Esophagus squamous epithelium (tissue), 5 donors: Measurements from ENCODE around the gene TXNDC9. TPM values are rescaled to one million over a fixed set of nuclear protein-coding genes. Genes with fewer than 3 reads are reported as not detected.
"Not testable (repeated sequence)": the region's sequence is repeated elsewhere in the genome, so short reads cannot be mapped to it uniquely, and the experiment has no call there.

Source experiments
- DNase-seq: peaks from one replicate; lab custom pipeline; 2025; lab: John Stamatoyannopoulos, UW
- H3K27ac ChIP-seq, 4 donors: fragments of 200-600 bp; sonication (generic); one replicate each; pipeline ENCODE4 v1.5.1; 2016 to 2019; ENCODE audit warnings: mild to moderate bottlenecking in 1 of 4
- H3K27me3 ChIP-seq, 4 donors: fragments of 200-600 bp; sonication (generic); 1 replicate in 3 of 4; 2 replicates in 1 of 4; pipeline versions ENCODE4 v1.5.1 to v1.6.0; 2017 to 2021; ENCODE audit warnings: antibody characterized with exemption in 1 of 4
- H3K36me3 ChIP-seq, 3 donors: fragments of 200-600 bp; sonication (generic); one replicate each; pipeline ENCODE4 v1.5.1; 2016 to 2019
- H3K4me1 ChIP-seq, 3 donors: fragments of 200-600 bp; sonication (generic); one replicate each; pipeline ENCODE4 v1.5.1; 2017 to 2019
- H3K4me3 ChIP-seq, 4 donors: fragments of 200-600 bp; sonication (generic); 1 replicate in 3 of 4; 2 replicates in 1 of 4; pipeline ENCODE4 v1.5.1; 2016 to 2019; ENCODE audit warnings: mild to moderate bottlenecking in 2 of 4, moderate library complexity in 1 of 4
- H3K9me3 ChIP-seq, 3 donors: fragments of 200-600 bp; sonication (generic); one replicate each; pipeline ENCODE4 v1.5.1; 2016 to 2019
- CTCF ChIP-seq, 6 experiments: fragments of 450-650 bp in 4 of 6; fragments of 200-600 bp in 2 of 6; sonication (generic) in 2 of 6; IDR thresholded peaks; one replicate each; pipeline ENCODE4 v1.5.1; 2016 to 2019; ENCODE audit warnings: antibody characterized with exemption in 6 of 6, mild to moderate bottlenecking in 4 of 6, moderate library complexity in 4 of 6
- POLR2A ChIP-seq, 4 donors: fragments of 450-650 bp; IDR thresholded peaks; one replicate each; pipeline ENCODE4 v1.6.1; 2017; ENCODE audit warnings: antibody characterized with exemption in 4 of 4, mild to moderate bottlenecking in 4 of 4, moderate library complexity in 3 of 4
- WGBS, 2 donors: methylation state at CpG; one replicate each; pipeline ENCODE4 v1.1.5; 2018; 5-methylcytosine and 5-hydroxymethylcytosine counted together
- intact Hi-C: fragments of 100-400 bp; cut with DNase I; formaldehyde crosslinking; loops from one replicate; pipeline ENCODE4 v1.15.0; 2022
- total RNA-seq, 4 donors: library from RNA; depleted of rRNA; stranded (reverse); fragments of >200 nt; gene quantifications; one replicate each; pipeline ENCODE4 v1.1.0, GENCODE V29; 2016
- donor health status: DM: yes; HTN: yes; CAD: no.

TXNDC9 gene
- total RNA-seq, 4 donors from 2014 or later, result 32.8 to 56.2 (median 47.5) TPM

GRCh38 chr2:99376254-99376864 is 40.2 kb upstream of the TXNDC9 start:
- no peaks in the 10 kb centered on the region for H3K4me1 ChIP-seq
- H3K27ac ChIP-seq, result no peak overlapping the region
- no peak overlapping the region for H3K4me3 ChIP-seq
- intact Hi-C loops, result no loop called here
- H3K27me3 ChIP-seq, result no peaks in the 10 kb centered on the region
- TF ChIP-seq CTCF (IDR thresholded peaks at IDR 0.05) (no peak), POLR2A (IDR thresholded peaks at IDR 0.05) (no peak)
- 84% methylated on average over 7 of the region's 7 CpGs for WGBS, 2 donors
- H3K9me3 ChIP-seq, result no peaks in the 10 kb centered on the region
- peaks cover 0 to 98% (median 14%) of the 10 kb centered on the region in 3 donors for H3K36me3 ChIP-seq
- no peak for DNase-seq

- Histone ChIP-seq H3K4me1 (no peaks in the 10 kb centered on the region), H3K27ac (no peak overlapping the region), H3K9me3 (no peaks in the 10 kb centered on the region), H3K4me3 (no peak overlapping the region), H3K27me3 (no peaks in the 10 kb centered on the region), H3K36me3 (peaks cover 0 to 98% (median 19%) of the 10 kb centered on the region in 3 donors)
- DNase-seq, result no peak
- no peak for TF ChIP-seq CTCF (IDR thresholded peaks at IDR 0.05)
- no peak for TF ChIP-seq POLR2A (IDR thresholded peaks at IDR 0.05)
- intact Hi-C loops, result no loop called here
Observed at GRCh38 chr2:99374747-99375146, 38.6 kb upstream of the TXNDC9 start.

GRCh38 chr2:99373144-99373543 is 37.0 kb upstream of the TXNDC9 start:
- TF ChIP-seq POLR2A (IDR thresholded peaks at IDR 0.05) (no peak), CTCF (IDR thresholded peaks at IDR 0.05) (no peak)
- H3K4me3 ChIP-seq, result no peak overlapping the region
- H3K27me3 ChIP-seq, result no peaks in the 10 kb centered on the region
- intact Hi-C loops, result no loop called here
- no peaks in the 10 kb centered on the region for H3K4me1 ChIP-seq
- DNase-seq, result no peak
- no peak overlapping the region for H3K27ac ChIP-seq
- H3K36me3 ChIP-seq, result peaks cover 5 to 98% (median 10%) of the 10 kb centered on the region in 3 donors
- H3K9me3 ChIP-seq, result no peaks in the 10 kb centered on the region
- 94 to 97% methylated on average over 4 of the region's 4 CpGs for WGBS, 2 donors

- H3K4me1 ChIP-seq, DNase-seq, intact Hi-C loops, H3K4me3 ChIP-seq, H3K27ac ChIP-seq, H3K9me3 ChIP-seq, H3K27me3 ChIP-seq: not testable (repeated sequence)
- 96 to 97% methylated on average over 5 of the region's 5 CpGs for WGBS, 2 donors
- peaks cover 9 to 100% (median 28%) of the 10 kb centered on the region in 3 donors for H3K36me3 ChIP-seq
Observed at GRCh38 chr2:99368854-99369253, 32.7 kb upstream of the TXNDC9 start.

- intact Hi-C loops, result no loop called here
- Histone ChIP-seq H3K4me3 (no peak overlapping the region), H3K27ac (no peak overlapping the region), H3K9me3 (no peaks in the 10 kb centered on the region), H3K4me1 (no peaks in the 10 kb centered on the region), H3K27me3 (no peaks in the 10 kb centered on the region), H3K36me3 (peaks cover 9 to 100% (median 28%) of the 10 kb centered on the region in 3 donors)
- TF ChIP-seq CTCF (IDR thresholded peaks at IDR 0.05) (no peak), POLR2A (IDR thresholded peaks at IDR 0.05) (no peak)
- WGBS, 2 donors, result 28 to 69% methylated on average over 2 of the region's 2 CpGs
- no peak for DNase-seq
Observed at GRCh38 chr2:99365661-99366060, 29.5 kb upstream of the TXNDC9 start.

GRCh38 chr2:99356853-99357252 is 20.7 kb upstream of the TXNDC9 start:
- TF ChIP-seq POLR2A (IDR thresholded peaks at IDR 0.05), result no peak
- H3K4me1 ChIP-seq, result no peaks in the 10 kb centered on the region
- intact Hi-C loops, result no loop called here
- no peak overlapping the region for H3K27ac ChIP-seq
- no peaks in the 10 kb centered on the region for H3K27me3 ChIP-seq
- peaks cover 0 to 17% (median 0%) of the 10 kb centered on the region in 3 donors for H3K36me3 ChIP-seq
- DNase-seq, result no peak
- H3K4me3 ChIP-seq, result no peak overlapping the region
- no peaks in the 10 kb centered on the region for H3K9me3 ChIP-seq

- DNase-seq, H3K4me1 ChIP-seq, H3K27me3 ChIP-seq, H3K4me3 ChIP-seq, H3K27ac ChIP-seq, H3K9me3 ChIP-seq, intact Hi-C loops, H3K36me3 ChIP-seq: not testable (repeated sequence)
- WGBS, 2 donors, result 86 to 91% methylated on average over 8 of the region's 8 CpGs
Observed at GRCh38 chr2:99354825-99355224, 18.7 kb upstream of the TXNDC9 start.
